HepG2 (cell line): ENCODE data around the gene OR13C3. TPM values are rescaled to one million over a fixed set of nuclear protein-coding genes. Genes with fewer than 3 reads are reported as not detected.

Experiments used
- ATAC-seq: fragments of 200-7000 bp; cut with Tn5 transposase; 3 replicates; pipeline ENCODE4 v1.9.1; 2020; ENCODE audit warnings: mild to moderate bottlenecking, moderate library complexity
- BruUV-seq: library from RNA; stranded (reverse); fragments of 400-500 nt; replicated peaks from 2 replicates; lab custom pipeline; 2021; lab: Mats Ljungman, UMichigan
- CTCF ChIA-PET: fragments of 300-600 bp; formaldehyde crosslinking; extraction: SDS; loops from one replicate; lab custom pipeline; 2021; ENCODE audit warnings: low total read pairs, inconsistent platforms, low intra/inter-chr PET ratio; lab: Yijun Ruan, JAX
- POLR2A ChIA-PET: fragments of 350-600 bp; sonication (Branson Sonifier 250); formaldehyde crosslinking; loops from one replicate; lab custom pipeline; 2020; ENCODE audit warnings: antibody characterized with exemption, inconsistent platforms; lab: Yijun Ruan, JAX
- DNase-seq: peaks from one replicate; pipeline ENCODE4 v3.0.0-alpha.2; 2015; ENCODE audit warnings: low spot score
- FAIRE-seq: peaks from 3 replicates; lab custom pipeline; 2011; peaks lifted over from hg19 to GRCh38; lab: Jason Lieb, UNC
- H2AFZ ChIP-seq: one replicate; pipeline ENCODE4 v1.6.1; 2011; ENCODE audit warnings: low read length, inconsistent platforms
- H3K27ac ChIP-seq: fragments of 300-600 bp; 3 replicates; pipeline ENCODE4 v1.8.0; 2011; ENCODE audit warnings: mixed run types, mild to moderate bottlenecking, mixed read lengths, low read length, inconsistent platforms; ENCODE audit not compliant: insufficient read depth; ENCODE audit errors: extremely low read length
- H3K27me3 ChIP-seq, 2 experiments: fragments of 200-600 bp in 1 of 2; 2 replicates in 1 of 2; 3 replicates in 1 of 2; pipeline versions ENCODE4 v1.6.0 to v1.8.0; 2011; ENCODE audit warnings: low read length in 2 of 2, mild to moderate bottlenecking in 2 of 2, moderate library complexity in 2 of 2, inconsistent platforms in 1 of 2; ENCODE audit not compliant: insufficient read depth in 2 of 2, control insufficient read depth in 1 of 2
- H3K36me3 ChIP-seq, 2 experiments: fragments of 200-600 bp in 1 of 2; replicated peaks in 1 of 2; 2 replicates in 1 of 2; 3 replicates in 1 of 2; pipeline versions ENCODE4 v1.5.1 to v1.8.0; 2011; ENCODE audit warnings: low read length in 2 of 2, inconsistent platforms in 1 of 2; ENCODE audit not compliant: insufficient read depth in 2 of 2, control insufficient read depth in 1 of 2
- H3K4me1 ChIP-seq: 2 replicates; pipeline ENCODE4 v1.5.1; 2012; ENCODE audit warnings: low read length, inconsistent platforms; ENCODE audit not compliant: insufficient read depth
- H3K4me2 ChIP-seq: 2 replicates; pipeline ENCODE4 v1.6.0; 2011; ENCODE audit warnings: low read depth, low read length, inconsistent platforms
- H3K4me3 ChIP-seq, 3 experiments: fragments of 200-600 bp in 1 of 3; sonication (generic), shearing (Covaris generic) in 1 of 3; replicated peaks in 1 of 3; 2 replicates each; pipeline ENCODE4 v1.5.1; 2011 to 2016; ENCODE audit warnings: low read length in 3 of 3, inconsistent platforms in 2 of 3, low read depth in 2 of 3, mild to moderate bottlenecking in 2 of 3, control low read depth in 1 of 3, mixed read lengths in 1 of 3; ENCODE audit not compliant: insufficient read depth in 1 of 3
- H3K79me2 ChIP-seq: one replicate; pipeline ENCODE4 v1.6.1; 2011; ENCODE audit warnings: low read length, inconsistent platforms; ENCODE audit not compliant: insufficient read depth
- H3K9ac ChIP-seq: 2 replicates; pipeline ENCODE4 v1.6.0; 2011; ENCODE audit warnings: mild to moderate bottlenecking, low read depth, low read length, inconsistent platforms; ENCODE audit not compliant: insufficient read depth
- H3K9me3 ChIP-seq: 2 replicates; pipeline ENCODE4 v1.5.1; 2012; ENCODE audit warnings: mild to moderate bottlenecking, low read length
- H4K20me1 ChIP-seq: 2 replicates; pipeline ENCODE4 v1.6.0; 2011; ENCODE audit warnings: inconsistent platforms, mild to moderate bottlenecking, low read length, moderate library complexity; ENCODE audit not compliant: insufficient read depth
- PHF20 ChIP-seq: sonication (generic); formaldehyde crosslinking; IDR thresholded peaks from 2 replicates; pipeline ENCODE4 v1.5.0; 2020; ENCODE audit warnings: mild to moderate bottlenecking, missing genetic modification reagents
- STAG1 ChIP-seq: sonication (generic); formaldehyde crosslinking; IDR thresholded peaks from 2 replicates; pipeline ENCODE4 v1.4.0; 2020; ENCODE audit warnings: missing genetic modification reagents
- YEATS2 ChIP-seq: sonication (generic); formaldehyde crosslinking; IDR thresholded peaks from 2 replicates; pipeline ENCODE4 v1.4.0; 2020; ENCODE audit warnings: missing genetic modification reagents, borderline replicate concordance
- ZNF672 ChIP-seq: sonication (generic); formaldehyde crosslinking; IDR thresholded peaks from 2 replicates; pipeline ENCODE4 v1.8.1; 2022; ENCODE audit warnings: missing genetic modification reagents
- ZSCAN21 ChIP-seq: sonication (generic); formaldehyde crosslinking; IDR thresholded peaks from 2 replicates; pipeline ENCODE4 v1.8.0; 2022; ENCODE audit warnings: mild to moderate bottlenecking, missing genetic modification reagents, moderate library complexity, borderline replicate concordance
- WGBS: methylation state at CpG from one replicate; pipeline ENCODE4 v1.1.6; 2017; ENCODE audit warnings: low lambda C conversion rate; 5-methylcytosine and 5-hydroxymethylcytosine counted together
- in situ Hi-C: cut with HindIII; loops from 2 replicates; pipeline ENCODE4 v1.10.0; 2017; ENCODE audit warnings: low pct_unique_long_range_greater_than_20kb; ENCODE audit not compliant: extremely low pct_ligation_motif_present
- intact Hi-C: fragments of 100-400 bp; cut with micrococcal nuclease; formaldehyde crosslinking; loops from one replicate; pipeline ENCODE4 v1.10.0; 2022; ENCODE audit not compliant: unreplicated experiment
- polyA plus RNA-seq, 8 experiments: library from polyadenylated mRNA; depleted of rRNA in 3 of 8; stranded (reverse) in 7 of 8; unstranded in 1 of 8; fragments of >200 nt; fragmentation: Illumina TruSeq in 4 of 8; extraction: Trizol in 4 of 8; gene quantifications; 2 replicates each; pipeline versions ENCODE4 v1.2.1 to v1.2.3, GENCODE V29; 2011 to 2016; ENCODE audit warnings: low read depth in 4 of 8, missing spikeins in 1 of 8, mixed read lengths in 1 of 8; ENCODE audit not compliant: insufficient read depth in 1 of 8
- total RNA-seq, 5 experiments: library from RNA; depleted of rRNA; stranded (reverse); fragments of >200 nt; fragmentation: Illumina TruSeq; extraction: Trizol; gene quantifications; 2 replicates each; pipeline ENCODE4 v1.2.3, GENCODE V29; 2016; ENCODE audit warnings: low read depth in 1 of 5
- TF ChIP-seq, protein P1 (sequence below): fragments of 450-650 bp; IDR thresholded peaks from 2 replicates; pipeline ENCODE4 v1.6.1; 2016

Gene OR13C3
- total and polyA plus RNA-seq, 2 of the 13 experiments (the other 11 are each of a cell fraction or from before 2014, with no cell fraction given) = not detected

DNA sequence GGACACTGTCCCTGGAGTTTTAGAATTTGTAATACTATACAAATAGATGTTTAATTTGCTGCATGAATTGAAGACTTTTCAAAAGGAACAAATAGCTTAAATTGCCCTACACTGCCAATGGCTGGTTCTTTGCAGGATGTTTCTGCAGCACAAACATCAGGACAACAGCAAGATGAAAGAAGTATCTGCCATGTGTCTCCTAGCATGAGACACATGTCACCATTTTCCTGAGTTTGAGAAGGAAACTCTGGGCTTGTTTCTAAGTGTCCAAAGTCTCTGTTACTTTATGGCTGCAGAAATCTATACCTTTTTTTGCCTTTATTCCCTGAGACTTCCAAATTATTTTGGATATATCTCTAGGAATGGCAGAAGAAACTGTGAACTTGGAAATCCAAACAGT, 33.2 kb downstream of the OR13C3 start:
- BruUV-seq = no TSS peak
- intact Hi-C loops (no loop called here), in situ Hi-C loops (no loop called here)
- H2AFZ ChIP-seq = no peak overlapping the region
- no peaks in the 10 kb centered on the region for H3K27me3 ChIP-seq
- H3K4me2 ChIP-seq = no peak overlapping the region
- no peak overlapping the region for H3K9ac ChIP-seq
- no peak for DNase-seq
- TF ChIP-seq, protein P1, sequence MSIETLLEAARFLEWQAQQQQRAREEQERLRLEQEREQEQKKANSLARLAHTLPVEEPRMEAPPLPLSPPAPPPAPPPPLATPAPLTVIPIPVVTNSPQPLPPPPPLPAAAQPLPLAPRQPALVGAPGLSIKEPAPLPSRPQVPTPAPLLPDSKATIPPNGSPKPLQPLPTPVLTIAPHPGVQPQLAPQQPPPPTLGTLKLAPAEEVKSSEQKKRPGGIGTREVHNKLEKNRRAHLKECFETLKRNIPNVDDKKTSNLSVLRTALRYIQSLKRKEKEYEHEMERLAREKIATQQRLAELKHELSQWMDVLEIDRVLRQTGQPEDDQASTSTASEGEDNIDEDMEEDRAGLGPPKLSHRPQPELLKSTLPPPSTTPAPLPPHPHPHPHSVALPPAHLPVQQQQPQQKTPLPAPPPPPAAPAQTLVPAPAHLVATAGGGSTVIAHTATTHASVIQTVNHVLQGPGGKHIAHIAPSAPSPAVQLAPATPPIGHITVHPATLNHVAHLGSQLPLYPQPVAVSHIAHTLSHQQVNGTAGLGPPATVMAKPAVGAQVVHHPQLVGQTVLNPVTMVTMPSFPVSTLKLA = peak; percentile 92
- TF ChIP-seq ZSCAN21 (CRISPR knock-in tag) = no peak
- H3K9me3 ChIP-seq = no peaks in the 10 kb centered on the region
- ChIA-PET POLR2A (no interaction called here), CTCF (no interaction called here)
- H3K4me1 ChIP-seq = no peaks in the 10 kb centered on the region
- no peaks in the 10 kb centered on the region for H3K36me3 ChIP-seq
- no peak for FAIRE-seq
- no peak overlapping the region for H3K27ac ChIP-seq
- no peaks in the 10 kb centered on the region for H4K20me1 ChIP-seq
- no peak for ATAC-seq
- no peak overlapping the region for H3K4me3 ChIP-seq
- H3K79me2 ChIP-seq = no peaks in the 10 kb centered on the region

DNA sequence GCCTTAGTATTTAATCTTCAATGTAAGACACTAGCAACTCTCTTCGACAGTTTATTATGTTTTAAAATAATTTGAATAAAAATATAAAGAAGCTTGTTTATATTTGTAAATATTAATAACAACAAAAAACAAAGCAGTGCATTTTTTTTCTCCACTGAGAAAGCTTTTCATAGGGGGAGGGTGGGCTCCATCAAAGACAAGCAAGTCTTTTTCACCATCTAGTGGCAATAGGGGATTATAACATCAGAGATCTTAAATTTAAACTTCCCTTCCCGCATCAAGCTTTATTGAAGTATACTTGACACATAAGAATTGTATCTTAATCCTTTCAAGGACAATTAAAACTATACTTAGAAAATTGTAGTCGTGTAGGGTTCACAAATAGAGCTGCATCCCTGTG, 41.8 kb downstream of the OR13C3 start:
- H3K4me1 ChIP-seq = no peaks in the 10 kb centered on the region
- TF ChIP-seq YEATS2 (CRISPR knock-in tag) (no peak), STAG1 (peak; percentile 30; the same call in 1 of the 2 replicates), PHF20 (CRISPR knock-in tag) (no peak), ZNF672 (CRISPR knock-in tag) (no peak)
- TF ChIP-seq, all 625 proteins: peak for 1
- Histone ChIP-seq H3K4me2 (no peak overlapping the region), H3K4me3 (no peak overlapping the region), H2AFZ (no peak overlapping the region), H3K9ac (no peak overlapping the region), H3K36me3 (no peaks in the 10 kb centered on the region), H3K79me2 (no peaks in the 10 kb centered on the region), H3K9me3 (no peaks in the 10 kb centered on the region), H4K20me1 (no peaks in the 10 kb centered on the region), H3K27me3 (no peaks in the 10 kb centered on the region), H3K27ac (no peak overlapping the region)
- intact Hi-C loops = no loop called here
- WGBS = 12% methylated on average over 3 of the region's 3 CpGs
- FAIRE-seq = no peak
- BruUV-seq = no TSS peak
- in situ Hi-C loops = no loop called here
- no peak; the same call in 2 of the 3 replicates for ATAC-seq
- ChIA-PET CTCF (no interaction called here), POLR2A (no interaction called here)
- no peak for DNase-seq

Other genes starting within 250 kb of the OR13C3 start
- gene OR13F1, start 32.6 kb downstream of the OR13C3 start, total RNA-seq (2016; rRNA removed; fragmentation: Illumina TruSeq; extraction: Trizol) = not detected in 2 replicates
- gene OR13F1, start 32.6 kb downstream of the OR13C3 start, polyA plus RNA-seq (2011; rRNA removed) = not detected in 2 replicates
- not detected in 2 replicates for gene OR13C4, start 9.6 kb downstream of the OR13C3 start, total RNA-seq (2016; rRNA removed; fragmentation: Illumina TruSeq; extraction: Trizol)
- gene OR13C4, start 9.6 kb downstream of the OR13C3 start, polyA plus RNA-seq (2011; rRNA removed) = not detected in 2 replicates
- gene OR13C8, start 32.3 kb upstream of the OR13C3 start, total RNA-seq (2016; rRNA removed; fragmentation: Illumina TruSeq; extraction: Trizol) = not detected in 2 replicates
- gene OR13C8, start 32.3 kb upstream of the OR13C3 start, polyA plus RNA-seq (2011; rRNA removed) = not detected in 2 replicates
- gene OR13C5, start 62.6 kb upstream of the OR13C3 start, total RNA-seq (2016; rRNA removed; fragmentation: Illumina TruSeq; extraction: Trizol) = not detected in 2 replicates
- not detected in 2 replicates for gene OR13C5, start 62.6 kb upstream of the OR13C3 start, polyA plus RNA-seq (2011; rRNA removed)
- gene OR13C2, start 68.8 kb upstream of the OR13C3 start, total RNA-seq (2016; rRNA removed; fragmentation: Illumina TruSeq; extraction: Trizol) = not detected in 2 replicates
- not detected in 2 replicates for gene OR13C2, start 68.8 kb upstream of the OR13C3 start, polyA plus RNA-seq (2011; rRNA removed)
- not detected in 2 replicates for gene OR13C9, start 81.3 kb upstream of the OR13C3 start, total RNA-seq (2016; rRNA removed; fragmentation: Illumina TruSeq; extraction: Trizol)
- not detected in 2 replicates for gene OR13C9, start 81.3 kb upstream of the OR13C3 start, polyA plus RNA-seq (2011; rRNA removed)
- gene OR13D1, start 157.7 kb upstream of the OR13C3 start, total RNA-seq (2016; rRNA removed; fragmentation: Illumina TruSeq; extraction: Trizol) = not detected in 2 replicates
- gene OR13D1, start 157.7 kb upstream of the OR13C3 start, polyA plus RNA-seq (2011; rRNA removed) = not detected in 2 replicates
- gene NIPSNAP3A, start 210.8 kb upstream of the OR13C3 start, total RNA-seq (2016; rRNA removed; fragmentation: Illumina TruSeq; extraction: Trizol) = 14.6 and 23.8 TPM in 2 replicates
- 11.7 and 13.7 TPM in 2 replicates for gene NIPSNAP3A, start 210.8 kb upstream of the OR13C3 start, polyA plus RNA-seq (2011; rRNA removed)
- gene NIPSNAP3B, start 227.3 kb upstream of the OR13C3 start, total RNA-seq (2016; rRNA removed; fragmentation: Illumina TruSeq; extraction: Trizol) = 0.44 and 1.3 TPM in 2 replicates
- 1.5 and 2.1 TPM in 2 replicates for gene NIPSNAP3B, start 227.3 kb upstream of the OR13C3 start, polyA plus RNA-seq (2011; rRNA removed)